AG10803 (cell line): ENCODE measurements around the gene BICD1.

Experiments
- DNase-seq: peaks from one replicate; pipeline ENCODE4 v3.0.0; 2010; ENCODE audit warnings: low read depth
- H3K4me3 ChIP-seq: 2 replicates; pipeline ENCODE4 v1.5.1; 2011; ENCODE audit warnings: mild to moderate bottlenecking, low read length, control low read depth
- CTCF ChIP-seq: conservative IDR thresholded peaks from 2 replicates; pipeline ENCODE4 v1.5.1; 2011; ENCODE audit warnings: mild to moderate bottlenecking, low read length, control low read depth, inconsistent platforms

BICD1 gene

GRCh38 chr12:32106517-32107358 is at the start of gene BICD1:
Gene BICD1, plus strand, starts transcription at chr12:32106847. Its CDS starts 485 bp downstream, at chr12:32107332.
- H3K4me3 ChIP-seq, result peak within 1 kb of the TSS; percentile 88
- 0 out of 2 replicates have a peak, but pooled peaks have one; percentile 15 for TF ChIP-seq CTCF
- peak; percentile 89 for DNase-seq

GRCh38 chr12:32061033-32061432 is 45.6 kb upstream of the BICD1 start:
- no peak for DNase-seq
- TF ChIP-seq CTCF, result no peak
- H3K4me3 ChIP-seq, result no peak overlapping the region

- no peak for DNase-seq
- TF ChIP-seq CTCF, result no peak
Observed at GRCh38 chr12:32062881-32063280, 43.8 kb upstream of the BICD1 start.

GRCh38 chr12:32063796-32064195 is 42.9 kb upstream of the BICD1 start:
- no peak for DNase-seq
- no peak overlapping the region for H3K4me3 ChIP-seq
- TF ChIP-seq CTCF, result no peak

More at GRCh38 chr12:32062881-32063280, 43.8 kb upstream of the BICD1 start:
- no peak overlapping the region for H3K4me3 ChIP-seq

- no peak for DNase-seq
- TF ChIP-seq CTCF, result no peak
- no peak overlapping the region for H3K4me3 ChIP-seq
Observed at GRCh38 chr12:32066206-32066605, 40.4 kb upstream of the BICD1 start.

- TF ChIP-seq CTCF, result no peak
- no peak for DNase-seq
- H3K4me3 ChIP-seq, result no peak overlapping the region
Observed at GRCh38 chr12:32069071-32069470, 37.6 kb upstream of the BICD1 start.

- H3K4me3 ChIP-seq, result no peak overlapping the region
- TF ChIP-seq CTCF, result no peak
- no peak for DNase-seq
Observed at GRCh38 chr12:32069731-32070130, 36.9 kb upstream of the BICD1 start.
